HEK293 (cell line): Measurements from ENCODE around the gene NMD3.

Experiments used
- CTCF ChIA-PET: fragments of 350-600 bp; formaldehyde crosslinking; extraction: SDS; loops from one replicate; lab custom pipeline; 2021; ENCODE audit warnings: antibody characterized with exemption; lab: Yijun Ruan, JAX
- POLR2A ChIA-PET: fragments of 300-600 bp; formaldehyde crosslinking; extraction: SDS; loops from one replicate; lab custom pipeline; 2020; ENCODE audit warnings: antibody characterized with exemption, inconsistent platforms; lab: Yijun Ruan, JAX
- H3K27ac ChIP-seq: fragments of 200-500 bp; sonication (Bioruptor generic); 2 replicates; pipeline ENCODE4 v1.5.1; 2014; ENCODE audit warnings: low read depth, low read length, control low read depth, inconsistent platforms; ENCODE audit errors: extremely low read depth
- H3K36me3 ChIP-seq, 2 experiments: fragments of 200-500 bp in 1 of 2; sonication (Bioruptor generic) in 1 of 2; 1 replicate in 1 of 2; 2 replicates in 1 of 2; pipeline ENCODE4 v1.5.1; 2014 to 2017; ENCODE audit warnings: inconsistent platforms in 2 of 2, low read length in 2 of 2; ENCODE audit not compliant: control insufficient read depth in 2 of 2, insufficient read depth in 1 of 2
- H3K4me1 ChIP-seq: fragments of 200-500 bp; sonication (Bioruptor generic); 2 replicates; pipeline ENCODE4 v1.5.1; 2014; ENCODE audit warnings: mild to moderate bottlenecking, low read length, inconsistent platforms; ENCODE audit not compliant: control insufficient read depth, insufficient read depth
- H3K4me3 ChIP-seq: 2 replicates; pipeline ENCODE4 v1.5.1; 2011; ENCODE audit warnings: low read depth, mild to moderate bottlenecking, control low read depth, low read length, moderate library complexity
- H3K9me3 ChIP-seq: fragments of 200-500 bp; sonication (Bioruptor generic); 2 replicates; pipeline ENCODE4 v1.5.1; 2014; ENCODE audit warnings: low read depth, low read length, inconsistent platforms; ENCODE audit not compliant: control insufficient read depth, insufficient read depth
- ATF2 ChIP-seq: fragments of 450-650 bp; formaldehyde crosslinking; IDR thresholded peaks from 2 replicates; pipeline ENCODE4 v1.5.1; 2016; ENCODE audit warnings: missing biosample characterization, missing genetic modification characterization, low read depth
- ELK4 ChIP-seq: IDR thresholded peaks from 2 replicates; pipeline ENCODE4 v1.6.1; 2011; ENCODE audit warnings: mild to moderate bottlenecking, low read depth, low read length, borderline replicate concordance
- KLF7 ChIP-seq: fragments of 450-650 bp; formaldehyde crosslinking; IDR thresholded peaks from 2 replicates; pipeline ENCODE4 v1.5.1; 2016; ENCODE audit warnings: missing biosample characterization, missing genetic modification characterization, borderline replicate concordance
- PBX3 ChIP-seq: sonication (generic); formaldehyde crosslinking; IDR thresholded peaks from 2 replicates; pipeline ENCODE4 v1.8.1; 2022; ENCODE audit warnings: mild to moderate bottlenecking, moderate library complexity, missing genetic modification reagents
- ZBTB44 ChIP-seq: fragments of 450-650 bp; IDR thresholded peaks from 2 replicates; pipeline ENCODE4 v1.5.1; 2018; ENCODE audit warnings: missing biosample characterization, mild to moderate bottlenecking, missing genetic modification characterization
- ZFP3 ChIP-seq: fragments of 450-650 bp; formaldehyde crosslinking; IDR thresholded peaks from 2 replicates; pipeline ENCODE4 v1.5.1; 2016; ENCODE audit warnings: low read depth, missing biosample characterization, missing genetic modification characterization
- ZNF138 ChIP-seq: fragments of 450-650 bp; formaldehyde crosslinking; IDR thresholded peaks from 2 replicates; pipeline ENCODE4 v1.5.1; 2016; ENCODE audit warnings: missing biosample characterization, missing genetic modification characterization, borderline replicate concordance
- ZNF26 ChIP-seq: fragments of 450-650 bp; formaldehyde crosslinking; IDR thresholded peaks from 2 replicates; pipeline ENCODE4 v1.5.1; 2016; ENCODE audit warnings: missing biosample characterization, missing genetic modification characterization
- ZNF292 ChIP-seq: fragments of 450-650 bp; formaldehyde crosslinking; IDR thresholded peaks from 2 replicates; pipeline ENCODE4 v1.5.1; 2016; ENCODE audit warnings: low read depth, missing biosample characterization, missing genetic modification characterization, borderline replicate concordance
- ZNF302 ChIP-seq: fragments of 450-650 bp; formaldehyde crosslinking; IDR thresholded peaks from 2 replicates; pipeline ENCODE4 v1.5.1; 2016; ENCODE audit warnings: missing biosample characterization, missing genetic modification characterization, low read depth
- ZNF48 ChIP-seq: fragments of 450-650 bp; formaldehyde crosslinking; IDR thresholded peaks from 2 replicates; pipeline ENCODE4 v1.5.1; 2016; ENCODE audit warnings: missing biosample characterization, missing genetic modification characterization
- ZNF510 ChIP-seq: fragments of 450-650 bp; formaldehyde crosslinking; IDR thresholded peaks from 2 replicates; pipeline ENCODE4 v1.5.1; 2018; ENCODE audit warnings: mild to moderate bottlenecking, missing genetic modification characterization, missing biosample characterization; ENCODE audit not compliant: insufficient replicate concordance
- ZNF560 ChIP-seq: fragments of 450-650 bp; formaldehyde crosslinking; IDR thresholded peaks from 2 replicates; pipeline ENCODE4 v1.5.1; 2017; ENCODE audit warnings: missing biosample characterization, missing genetic modification characterization, borderline replicate concordance
- ZNF629 ChIP-seq: fragments of 450-650 bp; formaldehyde crosslinking; IDR thresholded peaks from 2 replicates; pipeline ENCODE4 v1.5.1; 2017; ENCODE audit warnings: missing biosample characterization, missing genetic modification characterization
- ZNF747 ChIP-seq: fragments of 450-650 bp; formaldehyde crosslinking; IDR thresholded peaks from 2 replicates; pipeline ENCODE4 v1.5.1; 2016; ENCODE audit warnings: missing biosample characterization, missing genetic modification characterization
- ZNF768 ChIP-seq: fragments of 450-650 bp; formaldehyde crosslinking; IDR thresholded peaks from 2 replicates; pipeline ENCODE4 v1.5.1; 2018; ENCODE audit warnings: missing biosample characterization, mild to moderate bottlenecking, missing genetic modification characterization
- ZNF776 ChIP-seq: fragments of 450-650 bp; formaldehyde crosslinking; IDR thresholded peaks from 2 replicates; pipeline ENCODE4 v1.5.0; 2017; ENCODE audit warnings: missing biosample characterization, missing genetic modification characterization, borderline replicate concordance
- ZNF792 ChIP-seq: fragments of 450-650 bp; formaldehyde crosslinking; IDR thresholded peaks from 2 replicates; pipeline ENCODE4 v1.5.1; 2016; ENCODE audit warnings: missing biosample characterization, missing genetic modification characterization
- ZSCAN30 ChIP-seq: fragments of 450-650 bp; IDR thresholded peaks from 2 replicates; pipeline ENCODE4 v1.5.1; 2018; ENCODE audit warnings: missing biosample characterization, mild to moderate bottlenecking, missing genetic modification characterization, moderate library complexity

NMD3 gene

DNA sequence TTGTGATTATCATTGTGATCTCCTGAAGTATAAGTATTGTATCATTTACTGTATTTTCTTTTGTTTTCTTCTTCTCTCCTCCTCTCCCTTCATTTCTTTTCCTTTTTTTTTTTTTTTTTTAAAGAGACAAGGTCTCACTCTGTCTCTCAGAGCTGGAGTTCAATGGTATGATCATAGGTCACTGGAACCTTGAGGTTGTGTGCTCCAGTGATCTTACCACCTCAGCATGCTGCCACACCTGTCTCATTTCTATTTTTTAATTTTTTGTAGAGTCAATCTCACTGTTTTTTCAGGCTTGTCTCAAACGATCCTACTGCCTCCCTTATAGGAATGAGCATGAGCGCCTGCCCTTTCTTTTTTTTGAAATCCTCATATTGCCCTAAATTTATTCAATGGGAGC lies 23.4 kb downstream of the NMD3 start (continued):
- no peak for TF ChIP-seq PBX3
- no peak for TF ChIP-seq ZNF776 (tag by site-specific recombination)
- TF ChIP-seq ZNF792 (tag by site-specific recombination) = no peak
- TF ChIP-seq ZNF510 = no peak

DNA sequence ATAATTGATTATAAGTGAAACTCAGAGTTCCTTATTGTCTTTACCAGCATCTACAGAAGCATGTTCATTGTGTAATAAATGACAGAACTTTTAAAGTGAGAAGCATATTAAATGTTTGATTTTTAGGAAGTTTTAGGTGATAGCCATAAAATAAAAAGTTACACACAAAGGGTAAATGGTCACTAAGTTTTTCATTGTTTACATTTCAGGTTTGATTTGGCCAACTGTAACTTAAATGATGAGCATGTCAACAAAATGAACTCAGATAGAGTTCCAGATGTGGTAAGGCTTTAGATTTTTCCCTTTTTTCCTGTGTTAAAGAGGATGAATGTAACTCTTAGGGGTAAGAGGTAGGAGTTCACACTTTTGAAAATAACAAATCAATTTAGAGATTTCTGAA lies 25.9 kb downstream of the NMD3 start:
- Histone ChIP-seq H3K36me3 (peaks cover 40 to 82% of the 10 kb centered on the region in 2 experiments), H3K9me3 (no peaks in the 10 kb centered on the region), H3K27ac (no peak overlapping the region), H3K4me3 (no peak overlapping the region), H3K4me1 (no peaks in the 10 kb centered on the region)
- ChIA-PET CTCF (interaction anchor here (0.6 kb wide), 1 partner anchor 69 kb away, joined by 3 read pairs; no protein-coding TSS in a partner anchor), POLR2A (interaction anchor here (0.7 kb wide), 1 partner anchor 66 kb away, joined by 4 read pairs; no protein-coding TSS in a partner anchor)
- TF ChIP-seq ZNF747 (no peak), ZBTB44 (tag by site-specific recombination) (no peak), ZNF302 (no peak), ZSCAN30 (no peak), ZNF138 (tag by site-specific recombination) (no peak), ZNF26 (tag by site-specific recombination) (no peak), ZNF292 (tag by site-specific recombination) (no peak), ZNF768 (tag by site-specific recombination) (no peak), ZFP3 (no peak)

DNA sequence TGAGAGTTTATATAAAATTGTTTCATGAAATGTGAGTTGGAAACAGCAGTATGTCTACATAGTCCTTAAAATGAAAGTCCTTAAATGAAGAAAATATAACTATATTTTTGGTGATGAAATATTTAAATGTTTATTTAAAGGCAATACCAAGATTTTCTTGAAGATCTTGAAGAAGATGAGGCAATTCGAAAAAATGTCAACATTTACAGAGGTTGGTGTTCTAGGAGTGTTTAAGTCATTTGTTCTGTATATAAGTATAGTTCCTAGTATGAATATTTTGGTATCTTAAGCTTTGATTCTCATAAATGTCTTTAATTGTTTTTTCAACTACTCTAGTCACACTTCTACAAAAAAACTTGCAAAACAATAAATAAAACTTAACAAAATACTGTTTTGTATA lies 29.0 kb downstream of the NMD3 start:
- Histone ChIP-seq H3K4me1 (no peaks in the 10 kb centered on the region), H3K4me3 (no peak overlapping the region), H3K27ac (no peak overlapping the region), H3K9me3 (no peaks in the 10 kb centered on the region), H3K36me3 (peaks cover 35 to 78% of the 10 kb centered on the region in 2 experiments)
- TF ChIP-seq ZNF560 (no peak), ZNF629 (tag by site-specific recombination) (no peak)
- POLR2A ChIA-PET = no interaction called here
- CTCF ChIA-PET = no interaction called here

DNA sequence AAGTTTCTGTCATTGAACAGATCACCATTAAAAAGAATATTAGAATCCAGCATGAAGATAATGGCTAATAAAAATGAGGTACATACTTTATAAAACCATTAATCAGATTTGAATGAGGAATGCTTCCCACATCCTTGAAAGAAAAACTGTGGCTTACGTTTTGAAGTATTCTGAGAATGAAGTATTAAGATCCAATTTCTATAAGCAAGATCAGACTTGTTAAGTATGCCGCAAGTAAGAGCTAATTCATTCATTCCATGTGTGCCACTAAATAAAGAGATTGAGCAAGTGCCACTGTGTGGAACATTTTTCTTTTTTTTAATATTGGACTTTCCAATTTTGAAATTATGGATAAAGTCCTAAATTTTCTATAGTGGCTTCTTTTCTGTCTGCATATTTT lies 30.6 kb downstream of the NMD3 start:
- ChIA-PET POLR2A (no interaction called here), CTCF (no interaction called here)
- H3K9me3 ChIP-seq = no peaks in the 10 kb centered on the region
- TF ChIP-seq ATF2 (tag by site-specific recombination) = no peak
- TF ChIP-seq ZNF48 = no peak
- TF ChIP-seq KLF7 = no peak
- TF ChIP-seq ELK4 = no peak
- no peak overlapping the region for H3K4me3 ChIP-seq
- no peaks in the 10 kb centered on the region for H3K4me1 ChIP-seq
- H3K27ac ChIP-seq = no peak overlapping the region
- peaks cover 35 to 73% of the 10 kb centered on the region in 2 experiments for H3K36me3 ChIP-seq
